WTC11 (cell line): Measurements from ENCODE around the gene DNAH11.
"Not testable (repeated sequence)": the region's sequence is repeated elsewhere in the genome, so short reads cannot be mapped to it uniquely, and the experiment has no call there.

Experiments used
- FOXK1 ChIP-seq: sonication (generic); formaldehyde crosslinking; IDR thresholded peaks from 2 replicates; pipeline ENCODE4 v1.8.0; 2022; ENCODE audit warnings: mild to moderate bottlenecking, moderate library complexity, missing genetic modification reagents
- JUN ChIP-seq: sonication (generic); formaldehyde crosslinking; IDR thresholded peaks from 2 replicates; pipeline ENCODE4 v1.8.0; 2023; ENCODE audit warnings: mild to moderate bottlenecking, missing genetic modification reagents
- SOX15 ChIP-seq: fragments of 250-450 bp; sonication (Bioruptor Pico); IDR thresholded peaks from 2 replicates; pipeline ENCODE4 v1.9.0; 2021; ENCODE audit warnings: mild to moderate bottlenecking
- TP53 ChIP-seq: sonication (generic); formaldehyde crosslinking; IDR thresholded peaks from 2 replicates; pipeline ENCODE4 v1.8.1; 2023; ENCODE audit warnings: mild to moderate bottlenecking, missing genetic modification reagents
- TF ChIP-seq, protein P1 (sequence below): fragments of 200-600 bp; IDR thresholded peaks from 2 replicates; pipeline ENCODE4 v1.8.0; 2022; ENCODE audit warnings: antibody characterized with exemption
- TF ChIP-seq, protein P2 (sequence below): sonication (generic); formaldehyde crosslinking; IDR thresholded peaks from 2 replicates; pipeline ENCODE4 v1.8.1; 2022; ENCODE audit warnings: low read depth, missing genetic modification reagents, borderline replicate concordance
- TF ChIP-seq, protein P3 (sequence below): sonication (generic); formaldehyde crosslinking; IDR thresholded peaks from 2 replicates; pipeline ENCODE4 v1.8.1; 2023; ENCODE audit warnings: mild to moderate bottlenecking, missing genetic modification reagents, moderate library complexity

DNA sequence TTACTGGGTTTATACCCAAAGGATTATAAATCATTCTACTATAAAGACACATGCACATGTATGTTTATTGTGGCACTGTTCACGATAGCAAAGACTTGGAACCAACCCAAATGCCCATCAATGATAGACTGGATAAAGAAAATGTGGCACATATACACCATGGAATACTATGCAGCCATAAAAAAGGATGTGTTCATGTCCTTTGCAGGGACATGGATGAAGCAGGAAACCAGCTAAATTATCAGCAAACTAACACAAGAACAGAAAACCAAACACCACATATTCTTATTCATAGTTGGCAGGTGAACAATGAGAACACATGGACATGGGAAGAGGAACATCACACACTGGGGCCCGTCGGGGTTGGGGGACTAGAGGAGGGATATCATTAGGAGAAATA lies 390.5 kb downstream of the DNAH11 start:
- not testable (repeated sequence) for TF ChIP-seq JUN (CRISPR knock-in tag); FOXK1; SOX15 (CRISPR knock-in tag); TP53 (CRISPR knock-in tag)
- TF ChIP-seq, protein P1, sequence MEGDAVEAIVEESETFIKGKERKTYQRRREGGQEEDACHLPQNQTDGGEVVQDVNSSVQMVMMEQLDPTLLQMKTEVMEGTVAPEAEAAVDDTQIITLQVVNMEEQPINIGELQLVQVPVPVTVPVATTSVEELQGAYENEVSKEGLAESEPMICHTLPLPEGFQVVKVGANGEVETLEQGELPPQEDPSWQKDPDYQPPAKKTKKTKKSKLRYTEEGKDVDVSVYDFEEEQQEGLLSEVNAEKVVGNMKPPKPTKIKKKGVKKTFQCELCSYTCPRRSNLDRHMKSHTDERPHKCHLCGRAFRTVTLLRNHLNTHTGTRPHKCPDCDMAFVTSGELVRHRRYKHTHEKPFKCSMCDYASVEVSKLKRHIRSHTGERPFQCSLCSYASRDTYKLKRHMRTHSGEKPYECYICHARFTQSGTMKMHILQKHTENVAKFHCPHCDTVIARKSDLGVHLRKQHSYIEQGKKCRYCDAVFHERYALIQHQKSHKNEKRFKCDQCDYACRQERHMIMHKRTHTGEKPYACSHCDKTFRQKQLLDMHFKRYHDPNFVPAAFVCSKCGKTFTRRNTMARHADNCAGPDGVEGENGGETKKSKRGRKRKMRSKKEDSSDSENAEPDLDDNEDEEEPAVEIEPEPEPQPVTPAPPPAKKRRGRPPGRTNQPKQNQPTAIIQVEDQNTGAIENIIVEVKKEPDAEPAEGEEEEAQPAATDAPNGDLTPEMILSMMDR = not testable (repeated sequence)
- TF ChIP-seq, protein P2, sequence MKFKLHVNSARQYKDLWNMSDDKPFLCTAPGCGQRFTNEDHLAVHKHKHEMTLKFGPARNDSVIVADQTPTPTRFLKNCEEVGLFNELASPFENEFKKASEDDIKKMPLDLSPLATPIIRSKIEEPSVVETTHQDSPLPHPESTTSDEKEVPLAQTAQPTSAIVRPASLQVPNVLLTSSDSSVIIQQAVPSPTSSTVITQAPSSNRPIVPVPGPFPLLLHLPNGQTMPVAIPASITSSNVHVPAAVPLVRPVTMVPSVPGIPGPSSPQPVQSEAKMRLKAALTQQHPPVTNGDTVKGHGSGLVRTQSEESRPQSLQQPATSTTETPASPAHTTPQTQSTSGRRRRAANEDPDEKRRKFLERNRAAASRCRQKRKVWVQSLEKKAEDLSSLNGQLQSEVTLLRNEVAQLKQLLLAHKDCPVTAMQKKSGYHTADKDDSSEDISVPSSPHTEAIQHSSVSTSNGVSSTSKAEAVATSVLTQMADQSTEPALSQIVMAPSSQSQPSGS = not testable (repeated sequence)
- TF ChIP-seq, protein P3, sequence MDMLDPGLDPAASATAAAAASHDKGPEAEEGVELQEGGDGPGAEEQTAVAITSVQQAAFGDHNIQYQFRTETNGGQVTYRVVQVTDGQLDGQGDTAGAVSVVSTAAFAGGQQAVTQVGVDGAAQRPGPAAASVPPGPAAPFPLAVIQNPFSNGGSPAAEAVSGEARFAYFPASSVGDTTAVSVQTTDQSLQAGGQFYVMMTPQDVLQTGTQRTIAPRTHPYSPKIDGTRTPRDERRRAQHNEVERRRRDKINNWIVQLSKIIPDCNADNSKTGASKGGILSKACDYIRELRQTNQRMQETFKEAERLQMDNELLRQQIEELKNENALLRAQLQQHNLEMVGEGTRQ = not testable (repeated sequence)
